ENCODE data around the gene FIGNL1.

Gene FIGNL1

DNA sequence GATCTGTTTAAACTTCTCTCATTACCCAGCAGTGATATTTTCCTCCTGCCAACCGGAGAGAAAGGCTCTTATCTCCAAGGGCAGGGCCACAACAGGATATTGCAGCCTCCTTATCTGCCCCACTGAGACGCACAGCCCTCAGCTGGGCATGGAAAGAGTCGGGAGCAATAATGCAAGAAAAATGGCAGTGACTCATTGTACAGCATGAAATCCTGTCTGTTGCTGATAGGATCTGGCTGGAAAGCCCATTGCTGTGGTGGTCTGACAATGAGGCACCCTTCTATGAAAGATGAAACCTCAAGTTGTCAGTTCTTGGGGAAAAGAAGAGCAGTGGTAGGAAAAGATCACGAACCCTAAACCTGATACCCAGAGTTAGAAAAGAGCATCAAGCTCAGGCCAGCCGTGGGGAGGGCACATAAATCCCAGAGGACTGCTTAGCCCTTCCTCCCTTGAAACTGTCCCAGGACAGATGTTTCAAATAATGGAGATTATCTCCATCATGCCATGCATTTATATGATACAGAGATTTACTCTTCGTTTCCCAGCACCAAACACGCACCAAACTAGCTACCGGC lies 47.0 kb upstream of the FIGNL1 start:
- no peak overlapping the region for H3K4me3 ChIP-seq (ENCODE audit: insufficient read depth, low read length, poor library complexity, severe bottlenecking)
- no peaks in the 10 kb centered on the region for H4K20me1 ChIP-seq (ENCODE audit: low read depth, low read length)
- no peaks in the 10 kb centered on the region for H3K27me3 ChIP-seq (ENCODE audit: low read length)
- H3K4me2 ChIP-seq (ENCODE audit: low read depth, low read length, poor library complexity, severe bottlenecking) = no peak overlapping the region
- no peaks in the 10 kb centered on the region for H3F3A ChIP-seq (ENCODE audit: insufficient read depth)
- H3K9me2 ChIP-seq (replicated peaks; ENCODE audit: insufficient read depth, low read length) = no peaks in the 10 kb centered on the region
- H3K36me3 ChIP-seq (ENCODE audit: low read length) = no peaks in the 10 kb centered on the region
- no peak for TF ChIP-seq EZH2phosphoT487 (conservative IDR thresholded peaks at IDR 0.05; ENCODE audit: low read length)
- TF ChIP-seq, protein P1, sequence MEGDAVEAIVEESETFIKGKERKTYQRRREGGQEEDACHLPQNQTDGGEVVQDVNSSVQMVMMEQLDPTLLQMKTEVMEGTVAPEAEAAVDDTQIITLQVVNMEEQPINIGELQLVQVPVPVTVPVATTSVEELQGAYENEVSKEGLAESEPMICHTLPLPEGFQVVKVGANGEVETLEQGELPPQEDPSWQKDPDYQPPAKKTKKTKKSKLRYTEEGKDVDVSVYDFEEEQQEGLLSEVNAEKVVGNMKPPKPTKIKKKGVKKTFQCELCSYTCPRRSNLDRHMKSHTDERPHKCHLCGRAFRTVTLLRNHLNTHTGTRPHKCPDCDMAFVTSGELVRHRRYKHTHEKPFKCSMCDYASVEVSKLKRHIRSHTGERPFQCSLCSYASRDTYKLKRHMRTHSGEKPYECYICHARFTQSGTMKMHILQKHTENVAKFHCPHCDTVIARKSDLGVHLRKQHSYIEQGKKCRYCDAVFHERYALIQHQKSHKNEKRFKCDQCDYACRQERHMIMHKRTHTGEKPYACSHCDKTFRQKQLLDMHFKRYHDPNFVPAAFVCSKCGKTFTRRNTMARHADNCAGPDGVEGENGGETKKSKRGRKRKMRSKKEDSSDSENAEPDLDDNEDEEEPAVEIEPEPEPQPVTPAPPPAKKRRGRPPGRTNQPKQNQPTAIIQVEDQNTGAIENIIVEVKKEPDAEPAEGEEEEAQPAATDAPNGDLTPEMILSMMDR (IDR thresholded peaks at IDR 0.05; ENCODE audit: insufficient read depth, low read length, poor library complexity, severe bottlenecking) = no peak
- H2AFZ ChIP-seq (ENCODE audit: low read depth, low read length, severe bottlenecking) = no peak overlapping the region
- no peak overlapping the region for H3K27ac ChIP-seq (ENCODE audit: low read depth, low read length)
- H3K79me2 ChIP-seq (ENCODE audit: insufficient read depth, low read length) = no peaks in the 10 kb centered on the region
- no peak overlapping the region for H3K9ac ChIP-seq (ENCODE audit: low read length)
- H3K9me3 ChIP-seq (ENCODE audit: insufficient read depth, low read length) = no peaks in the 10 kb centered on the region

DNA sequence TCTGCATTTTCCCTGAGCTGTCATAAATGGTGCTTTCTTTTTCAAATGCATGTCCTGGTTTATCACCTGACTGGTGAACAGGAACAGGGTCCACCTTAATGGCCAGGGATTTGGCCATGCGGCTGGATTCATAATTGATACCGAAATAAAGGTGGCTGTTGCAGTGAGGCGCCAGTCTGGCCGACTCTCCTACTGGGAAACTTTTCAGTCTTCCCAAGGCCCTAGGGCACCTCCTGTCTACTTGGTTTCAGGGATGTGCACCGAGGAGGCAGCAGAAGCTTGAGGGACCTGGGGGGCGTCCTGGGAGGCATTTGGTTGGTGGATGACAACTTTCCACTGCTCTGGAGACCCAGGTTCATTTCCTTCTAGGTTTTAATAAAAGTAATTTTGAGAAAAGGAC lies 46.4 kb upstream of the FIGNL1 start:
- Histone ChIP-seq H3K9ac (ENCODE audit: low read length) (no peak overlapping the region), H3K36me3 (ENCODE audit: low read length) (no peaks in the 10 kb centered on the region), H3K4me2 (ENCODE audit: low read depth, low read length, poor library complexity, severe bottlenecking) (no peak overlapping the region), H2AFZ (ENCODE audit: low read depth, low read length, severe bottlenecking) (no peak overlapping the region), H4K20me1 (ENCODE audit: low read depth, low read length) (no peaks in the 10 kb centered on the region), H3K4me3 (ENCODE audit: insufficient read depth, low read length, poor library complexity, severe bottlenecking) (no peak overlapping the region), H3K27me3 (ENCODE audit: low read length) (no peaks in the 10 kb centered on the region), H3K9me3 (ENCODE audit: insufficient read depth, low read length) (no peaks in the 10 kb centered on the region), H3K9me2 (replicated peaks; ENCODE audit: insufficient read depth, low read length) (no peaks in the 10 kb centered on the region), H3F3A (ENCODE audit: insufficient read depth) (no peaks in the 10 kb centered on the region), H3K79me2 (ENCODE audit: insufficient read depth, low read length) (no peaks in the 10 kb centered on the region), H3K27ac (ENCODE audit: low read depth, low read length) (no peak overlapping the region)
- TF ChIP-seq, protein P1 (IDR thresholded peaks at IDR 0.05; ENCODE audit: insufficient read depth, low read length, poor library complexity, severe bottlenecking) = no peak
- no peak for TF ChIP-seq EZH2phosphoT487 (conservative IDR thresholded peaks at IDR 0.05; ENCODE audit: low read length)

DNA sequence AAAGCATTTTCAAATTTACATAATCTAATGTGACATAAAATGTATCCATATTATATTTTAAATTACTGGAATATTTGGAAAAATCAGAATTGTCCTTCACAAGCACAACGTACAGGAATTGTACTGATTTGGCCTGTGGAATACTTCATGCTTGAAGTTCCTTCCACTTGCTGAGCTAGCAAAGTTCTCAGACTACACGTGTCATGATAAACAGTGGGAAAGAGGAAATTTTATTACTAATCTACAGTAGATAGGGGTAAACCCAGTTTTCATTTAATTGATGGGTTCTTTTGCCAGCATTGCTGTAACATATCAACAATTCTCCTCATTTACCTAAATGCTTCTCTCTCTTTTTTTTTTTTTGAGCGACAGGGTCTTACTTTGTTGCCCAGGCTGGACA lies 45.6 kb upstream of the FIGNL1 start:
- no peak overlapping the region for H3K4me2 ChIP-seq (ENCODE audit: low read depth, low read length, poor library complexity, severe bottlenecking)
- H3K4me3 ChIP-seq (ENCODE audit: insufficient read depth, low read length, poor library complexity, severe bottlenecking) = no peak overlapping the region
- no peak overlapping the region for H3K27ac ChIP-seq (ENCODE audit: low read depth, low read length)
- H3F3A ChIP-seq (ENCODE audit: insufficient read depth) = no peaks in the 10 kb centered on the region
- TF ChIP-seq, protein P1 (IDR thresholded peaks at IDR 0.05; ENCODE audit: insufficient read depth, low read length, poor library complexity, severe bottlenecking) = no peak
- no peak for TF ChIP-seq EZH2phosphoT487 (conservative IDR thresholded peaks at IDR 0.05; ENCODE audit: low read length)
- no peaks in the 10 kb centered on the region for H4K20me1 ChIP-seq (ENCODE audit: low read depth, low read length)
- no peaks in the 10 kb centered on the region for H3K79me2 ChIP-seq (ENCODE audit: insufficient read depth, low read length)
- H3K9me3 ChIP-seq (ENCODE audit: insufficient read depth, low read length) = no peaks in the 10 kb centered on the region
- H2AFZ ChIP-seq (ENCODE audit: low read depth, low read length, severe bottlenecking) = no peak overlapping the region
- H3K27me3 ChIP-seq (ENCODE audit: low read length) = 0 out of 2 replicates have a peak, but pooled peaks cover 4% of the 10 kb centered on the region
- no peaks in the 10 kb centered on the region for H3K36me3 ChIP-seq (ENCODE audit: low read length)
- no peaks in the 10 kb centered on the region for H3K9me2 ChIP-seq (replicated peaks; ENCODE audit: insufficient read depth, low read length)
- no peak overlapping the region for H3K9ac ChIP-seq (ENCODE audit: low read length)

Data from SU-DHL-6 (cell line).